Loucy (cell line): ENCODE results near the gene GGT5.

Experiments
- EZH2phosphoT487 ChIP-seq: fragments of 200-600 bp; IDR thresholded peaks from 2 replicates; pipeline ENCODE4 v1.6.1; 2018; ENCODE audit warnings: antibody characterized with exemption, mild to moderate bottlenecking, moderate library complexity, borderline replicate concordance
- TF ChIP-seq, protein P1 (sequence below): fragments of 200-600 bp; sonication (generic); conservative IDR thresholded peaks from 2 replicates; pipeline ENCODE4 v1.5.1; 2014; ENCODE audit warnings: mild to moderate bottlenecking, antibody characterized with exemption, low read length

DNA sequence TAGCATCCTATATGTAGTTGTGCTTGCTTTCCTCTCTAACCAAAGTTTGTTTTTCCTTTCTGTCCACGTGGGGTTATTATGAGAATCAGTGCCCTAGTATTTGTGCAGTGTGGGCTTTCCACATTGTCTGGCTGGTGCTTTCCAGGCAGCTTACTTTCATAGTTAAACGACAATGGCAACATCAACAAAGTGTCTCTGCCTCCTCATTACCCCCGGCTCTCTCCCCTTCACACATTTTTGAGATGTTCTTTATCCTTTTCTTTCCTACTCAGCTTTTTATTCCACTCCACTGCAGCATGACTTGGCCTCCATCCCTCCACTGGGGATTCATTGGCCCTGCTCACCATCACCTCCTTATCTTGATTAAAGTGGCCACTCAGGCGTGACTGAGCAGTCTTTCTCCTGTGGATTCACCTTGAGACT is 44.9 kb upstream of the GGT5 start:
- TF ChIP-seq, protein P1, sequence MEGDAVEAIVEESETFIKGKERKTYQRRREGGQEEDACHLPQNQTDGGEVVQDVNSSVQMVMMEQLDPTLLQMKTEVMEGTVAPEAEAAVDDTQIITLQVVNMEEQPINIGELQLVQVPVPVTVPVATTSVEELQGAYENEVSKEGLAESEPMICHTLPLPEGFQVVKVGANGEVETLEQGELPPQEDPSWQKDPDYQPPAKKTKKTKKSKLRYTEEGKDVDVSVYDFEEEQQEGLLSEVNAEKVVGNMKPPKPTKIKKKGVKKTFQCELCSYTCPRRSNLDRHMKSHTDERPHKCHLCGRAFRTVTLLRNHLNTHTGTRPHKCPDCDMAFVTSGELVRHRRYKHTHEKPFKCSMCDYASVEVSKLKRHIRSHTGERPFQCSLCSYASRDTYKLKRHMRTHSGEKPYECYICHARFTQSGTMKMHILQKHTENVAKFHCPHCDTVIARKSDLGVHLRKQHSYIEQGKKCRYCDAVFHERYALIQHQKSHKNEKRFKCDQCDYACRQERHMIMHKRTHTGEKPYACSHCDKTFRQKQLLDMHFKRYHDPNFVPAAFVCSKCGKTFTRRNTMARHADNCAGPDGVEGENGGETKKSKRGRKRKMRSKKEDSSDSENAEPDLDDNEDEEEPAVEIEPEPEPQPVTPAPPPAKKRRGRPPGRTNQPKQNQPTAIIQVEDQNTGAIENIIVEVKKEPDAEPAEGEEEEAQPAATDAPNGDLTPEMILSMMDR: no peak
- no peak for TF ChIP-seq EZH2phosphoT487
